ENCODE data around the gene SCARB2.
A peak's percentile ranks its signal among the peaks of the same experiment; 100 is the strongest.

SCARB2 gene

DNA sequence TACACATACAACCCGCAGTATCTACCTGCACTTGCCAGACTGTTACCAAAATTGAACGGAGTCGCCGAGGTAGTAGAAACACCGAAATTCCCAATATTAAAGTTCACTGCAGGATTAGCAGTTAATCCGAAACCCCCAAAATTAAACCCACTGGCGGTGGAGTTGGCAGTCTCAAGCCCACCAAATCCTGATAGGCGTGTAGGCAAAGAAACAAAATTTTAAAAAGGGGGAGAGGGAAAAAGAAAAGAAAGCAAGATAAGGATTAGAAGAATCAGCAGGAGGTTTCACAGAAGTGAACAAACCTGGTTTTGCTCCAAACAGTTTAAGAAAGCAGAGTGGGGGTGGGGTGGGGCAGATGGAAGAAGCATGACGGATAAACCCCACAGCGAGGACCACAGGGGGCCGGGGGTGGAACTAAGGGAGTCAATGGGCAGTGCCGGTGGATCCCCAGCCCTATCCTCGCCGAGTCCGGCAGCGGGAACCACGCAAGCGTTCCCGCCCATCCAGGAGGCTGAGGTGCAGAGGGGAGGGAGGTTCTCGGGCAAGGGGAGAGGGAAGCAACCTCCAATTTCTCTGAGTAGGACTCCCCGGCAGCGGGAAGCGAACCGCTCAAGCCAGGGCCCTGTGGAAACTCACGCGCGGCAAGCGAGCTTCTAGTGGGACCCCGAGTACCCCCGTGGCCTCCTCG, 66.0 kb downstream of the SCARB2 start:
- DNase-seq, result peak; percentile 52

DNA sequence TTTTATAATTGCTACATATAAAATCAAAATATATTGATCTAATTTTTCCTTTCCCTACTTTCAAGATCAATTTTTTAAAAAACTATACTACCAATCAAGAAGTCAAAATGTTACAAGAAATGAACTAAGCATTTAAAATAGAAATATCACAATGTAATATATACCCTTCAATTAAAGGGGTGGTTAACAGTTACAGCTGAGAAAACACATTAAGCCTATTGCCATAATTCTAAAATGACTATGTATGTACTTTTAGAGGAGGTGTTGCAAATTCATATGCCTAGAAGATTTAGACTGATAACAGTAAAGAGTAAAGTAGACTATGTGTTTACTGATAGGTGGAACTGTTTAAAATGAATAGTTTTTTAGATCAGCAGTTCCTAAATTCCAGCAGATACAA, 69.1 kb downstream of the SCARB2 start:
- no peak for DNase-seq

DNA sequence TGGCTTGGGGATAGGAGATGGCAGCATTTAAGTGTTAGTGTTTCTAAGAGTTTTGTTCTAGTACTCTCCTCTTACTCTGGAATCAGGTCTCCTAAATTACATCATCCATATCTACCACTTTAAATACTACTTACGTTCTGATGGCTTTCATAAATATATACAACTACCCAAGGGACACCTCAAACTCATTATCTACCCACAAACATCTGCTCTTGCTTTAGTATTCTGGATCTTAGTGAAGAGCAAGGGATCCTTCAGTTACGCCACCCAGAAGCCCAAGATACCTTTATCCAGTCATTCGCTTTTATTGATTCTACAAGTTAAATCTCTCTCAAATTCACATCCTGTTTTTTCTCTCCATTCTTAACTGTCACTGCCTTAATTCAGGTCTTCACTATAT, 72.4 kb downstream of the SCARB2 start:
- DNase-seq, result no peak

DNA sequence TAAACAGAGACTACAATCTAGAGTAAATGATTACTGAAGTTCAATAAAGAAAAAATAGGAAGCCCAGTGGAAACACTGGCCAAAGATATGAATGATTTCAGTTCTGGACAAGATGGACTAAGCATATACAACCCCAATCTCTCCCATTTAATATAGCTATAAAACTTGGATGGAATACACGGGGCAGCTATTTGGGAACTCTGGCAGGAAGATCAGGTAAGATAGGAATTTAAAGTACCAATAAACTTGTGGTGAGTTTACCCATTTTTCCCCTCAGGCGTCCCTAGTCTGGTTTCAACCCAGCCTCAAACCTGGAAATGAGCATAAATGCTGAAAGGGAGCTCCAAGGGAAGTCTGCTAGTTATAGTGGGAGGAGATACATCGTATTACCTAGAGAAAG, 85.9 kb downstream of the SCARB2 start:
- DNase-seq, result no peak

DNA sequence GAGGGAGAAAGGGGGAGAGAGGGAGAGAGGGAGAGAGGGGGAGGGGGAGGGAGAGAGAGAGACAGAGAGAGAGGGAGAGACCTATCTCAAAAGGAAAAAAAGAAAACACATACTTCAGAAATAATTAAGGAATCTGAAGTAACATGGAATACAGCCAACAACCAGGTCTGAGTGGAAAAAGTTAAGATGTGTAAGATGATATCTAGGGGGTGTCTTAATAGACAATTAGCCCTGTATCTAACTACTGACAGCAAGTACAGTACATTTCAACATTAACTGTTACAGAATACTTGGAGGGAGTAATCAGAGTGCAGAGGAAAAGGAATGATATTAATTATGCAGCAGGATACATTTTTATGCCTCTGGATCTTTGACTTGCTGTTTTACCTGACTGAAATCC, 87.8 kb downstream of the SCARB2 start:
- DNase-seq, result peak; percentile 10

DNA sequence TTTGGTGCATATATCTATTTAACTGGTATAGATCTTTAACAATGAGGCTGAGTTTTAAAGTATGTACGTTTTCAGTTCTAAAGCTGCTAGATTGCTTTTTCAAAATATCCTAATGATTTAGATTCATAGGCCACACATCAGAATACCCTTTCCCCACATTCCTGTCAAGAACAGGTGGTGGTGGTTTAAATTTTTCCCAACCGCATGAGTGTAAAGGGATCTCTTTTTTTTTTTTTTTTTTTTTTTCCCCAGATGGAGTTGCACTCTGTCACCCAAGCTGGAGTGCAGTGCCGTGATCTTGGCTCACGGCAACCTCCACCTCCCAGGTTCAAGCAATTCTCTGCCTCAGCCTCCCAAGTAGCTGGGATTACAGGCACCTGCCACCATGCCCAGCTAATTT, 93.4 kb downstream of the SCARB2 start:
- DNase-seq, result peak; percentile 20

DNA sequence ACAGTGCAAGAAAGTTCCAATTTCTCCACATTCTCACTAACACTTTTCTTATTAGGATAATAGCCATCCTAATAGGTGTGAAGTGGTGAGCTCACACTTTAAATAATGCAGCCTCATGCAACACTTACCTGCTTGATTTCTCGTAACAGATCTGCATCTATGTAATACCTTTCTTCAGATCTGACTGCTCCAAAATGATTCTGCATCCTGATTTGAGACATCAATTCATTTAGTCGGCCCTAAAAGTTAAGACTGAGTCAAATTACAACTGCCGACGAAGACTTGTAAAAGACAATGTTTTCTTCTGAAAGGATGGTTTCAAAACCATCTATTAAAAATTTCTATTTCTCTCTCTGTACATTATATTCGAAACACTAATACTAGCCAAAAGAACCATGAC, 96.1 kb downstream of the SCARB2 start:
- DNase-seq, result no peak

DNA sequence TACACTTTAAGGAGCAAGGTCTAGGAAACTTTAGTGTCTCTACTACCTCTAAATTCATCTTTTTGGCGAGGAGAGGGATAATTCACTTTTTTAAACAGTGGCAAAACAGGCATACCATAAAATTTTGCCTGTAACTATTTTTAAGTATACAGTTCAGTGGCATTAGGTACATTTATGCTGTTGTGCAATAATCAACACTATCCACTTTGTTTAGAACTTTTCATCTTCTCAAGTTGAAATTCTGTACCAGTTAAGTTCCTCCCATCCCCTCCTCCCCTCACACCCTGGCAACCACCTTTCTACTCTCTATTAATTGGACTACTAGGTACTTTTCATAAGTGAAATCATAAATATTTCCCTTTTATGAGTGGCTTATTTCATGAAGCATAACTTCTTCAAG, 96.8 kb downstream of the SCARB2 start:
- DNase-seq, result no peak

Measured in NCI-H2171 treated with DMSO at 0.1 percent for 48 hours (cell line).